ENCODE data around the gene FNDC3B.

- no peak for TF ChIP-seq EGR1 (IDR thresholded peaks at IDR 0.05; ENCODE audit: borderline replicate concordance, low read depth, low read length)
- no peak for TF ChIP-seq POLR2A (IDR thresholded peaks at IDR 0.05; ENCODE audit: control extremely low read depth in 1 of 2, low read depth in 2 of 2, low read length in 2 of 2)
- no peak for TF ChIP-seq TAF1 (IDR thresholded peaks at IDR 0.05; ENCODE audit: low read depth, low read length)
- TF ChIP-seq MAX (IDR thresholded peaks at IDR 0.05), result no peak
- TF ChIP-seq, protein P1, sequence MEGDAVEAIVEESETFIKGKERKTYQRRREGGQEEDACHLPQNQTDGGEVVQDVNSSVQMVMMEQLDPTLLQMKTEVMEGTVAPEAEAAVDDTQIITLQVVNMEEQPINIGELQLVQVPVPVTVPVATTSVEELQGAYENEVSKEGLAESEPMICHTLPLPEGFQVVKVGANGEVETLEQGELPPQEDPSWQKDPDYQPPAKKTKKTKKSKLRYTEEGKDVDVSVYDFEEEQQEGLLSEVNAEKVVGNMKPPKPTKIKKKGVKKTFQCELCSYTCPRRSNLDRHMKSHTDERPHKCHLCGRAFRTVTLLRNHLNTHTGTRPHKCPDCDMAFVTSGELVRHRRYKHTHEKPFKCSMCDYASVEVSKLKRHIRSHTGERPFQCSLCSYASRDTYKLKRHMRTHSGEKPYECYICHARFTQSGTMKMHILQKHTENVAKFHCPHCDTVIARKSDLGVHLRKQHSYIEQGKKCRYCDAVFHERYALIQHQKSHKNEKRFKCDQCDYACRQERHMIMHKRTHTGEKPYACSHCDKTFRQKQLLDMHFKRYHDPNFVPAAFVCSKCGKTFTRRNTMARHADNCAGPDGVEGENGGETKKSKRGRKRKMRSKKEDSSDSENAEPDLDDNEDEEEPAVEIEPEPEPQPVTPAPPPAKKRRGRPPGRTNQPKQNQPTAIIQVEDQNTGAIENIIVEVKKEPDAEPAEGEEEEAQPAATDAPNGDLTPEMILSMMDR (IDR thresholded peaks at IDR 0.05; ENCODE audit: control extremely low read depth in 1 of 3, insufficient read depth in 1 of 3, low read depth in 1 of 3, low read length in 3 of 3), result no peak
- TF ChIP-seq EZH2 (IDR thresholded peaks at IDR 0.05; ENCODE audit: low read depth, low read length, severe bottlenecking), result no peak
- no peak for TF ChIP-seq CEBPB (IDR thresholded peaks at IDR 0.05; ENCODE audit: low read depth, low read length)
- TF ChIP-seq POLR2AphosphoS5 (IDR thresholded peaks at IDR 0.05; ENCODE audit: low read depth, low read length), result no peak
- TF ChIP-seq SRF (IDR thresholded peaks at IDR 0.05; ENCODE audit: low read depth, low read length), result no peak
- no peak for TF ChIP-seq ASH2L (IDR thresholded peaks at IDR 0.05; ENCODE audit: low read length)
Observed at GRCh38 chr3:172060234-172060633, 20.9 kb downstream of the FNDC3B start.
